Superior temporal gyrus (tissue), 1 donor: ENCODE measurements around the gene ASXL3.

Experiments used
- DNase-seq: peaks from one replicate; pipeline ENCODE4 v3.0.0-alpha.2; 2016; ENCODE audit errors: extremely low spot score

Gene ASXL3

DNA sequence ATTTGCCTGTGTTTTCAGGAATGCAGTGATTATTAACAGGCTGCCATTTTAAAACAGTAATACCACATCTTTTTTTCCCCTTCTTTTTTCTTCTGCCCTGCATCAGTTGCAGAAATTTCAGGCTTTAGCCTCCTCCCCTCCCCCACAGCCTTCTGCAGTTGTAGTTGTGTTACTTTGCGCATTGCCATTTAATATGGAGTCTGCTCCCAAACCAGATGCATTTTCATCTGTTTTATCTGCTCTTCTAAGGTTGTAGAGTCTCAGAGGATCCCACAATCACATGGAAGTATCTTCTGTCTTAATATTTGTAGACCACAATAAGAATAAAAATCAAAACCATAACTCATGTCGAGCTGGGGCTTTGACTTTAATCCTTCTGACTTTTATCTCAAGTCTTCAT lies 3.8 kb downstream of the ASXL3 start:
- DNase-seq = peak; percentile 70

- peak; percentile 50 for DNase-seq
Measured at GRCh38 chr18:33583901-33584300, 5.9 kb downstream of the ASXL3 start.

DNA sequence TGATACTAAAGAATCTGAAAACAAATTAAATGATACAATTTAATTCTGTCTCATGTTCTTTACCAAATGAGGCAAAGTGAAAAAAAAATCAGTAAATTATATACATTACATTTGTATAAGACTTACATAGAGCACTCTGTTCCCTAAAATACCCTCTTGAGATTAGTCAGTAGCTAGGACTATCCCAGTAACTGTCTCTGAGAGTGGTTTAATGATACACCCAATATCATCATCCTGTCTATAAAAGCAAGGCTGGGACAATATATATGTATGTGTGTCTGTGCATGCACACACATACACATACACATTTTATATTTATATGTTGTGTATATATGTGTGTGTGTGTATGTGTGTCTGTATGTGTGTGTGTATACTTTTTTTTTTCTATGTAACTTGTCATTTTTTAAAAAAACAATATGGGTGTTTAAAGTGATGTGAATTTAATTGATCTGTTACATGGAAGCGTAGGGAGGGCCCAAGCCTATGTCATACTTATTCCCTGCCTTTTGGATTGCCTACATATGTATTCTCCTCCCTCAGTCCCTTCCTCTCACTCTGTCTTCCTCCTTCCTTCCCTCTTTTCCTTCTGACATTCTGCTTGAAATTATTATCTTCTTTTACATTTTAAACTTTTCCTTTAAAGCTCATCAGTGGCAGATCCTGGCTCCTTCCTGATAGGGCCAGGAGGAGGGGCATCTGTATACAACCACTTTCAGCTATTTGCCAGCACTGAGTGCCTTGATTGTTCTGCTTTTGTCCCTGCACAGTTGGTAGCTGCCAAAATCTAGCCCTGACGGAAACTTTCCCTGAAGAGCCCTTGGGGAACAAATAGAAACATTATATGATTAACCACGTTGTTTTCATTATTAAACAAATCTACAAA lies 6.8 kb downstream of the ASXL3 start:
- peak; percentile 65 for DNase-seq

GRCh38 chr18:33585431-33585775 lies 7.4 kb downstream of the ASXL3 start:
- DNase-seq = no peak

GRCh38 chr18:33588361-33588760 lies 10.3 kb downstream of the ASXL3 start:
- no peak for DNase-seq

DNA sequence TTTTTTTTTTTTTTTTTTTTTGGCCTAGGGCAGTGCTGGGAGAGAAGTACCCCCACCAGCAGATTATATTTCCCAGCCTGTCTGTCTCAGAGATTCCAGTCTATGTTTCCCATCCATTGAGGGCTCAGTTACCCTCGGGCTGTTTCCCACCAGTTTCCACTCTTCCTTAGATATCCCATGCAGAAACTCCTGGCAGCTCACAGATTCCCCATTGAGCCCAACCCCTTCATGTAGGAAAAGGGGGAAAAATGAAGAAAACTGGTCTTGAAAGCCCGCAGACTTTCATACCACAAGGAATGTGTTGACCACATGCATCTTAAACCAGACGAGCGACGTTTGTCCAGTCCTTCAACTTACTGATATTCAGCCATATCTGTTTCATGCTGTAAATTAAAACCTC lies 15.2 kb downstream of the ASXL3 start:
- no peak for DNase-seq

DNA sequence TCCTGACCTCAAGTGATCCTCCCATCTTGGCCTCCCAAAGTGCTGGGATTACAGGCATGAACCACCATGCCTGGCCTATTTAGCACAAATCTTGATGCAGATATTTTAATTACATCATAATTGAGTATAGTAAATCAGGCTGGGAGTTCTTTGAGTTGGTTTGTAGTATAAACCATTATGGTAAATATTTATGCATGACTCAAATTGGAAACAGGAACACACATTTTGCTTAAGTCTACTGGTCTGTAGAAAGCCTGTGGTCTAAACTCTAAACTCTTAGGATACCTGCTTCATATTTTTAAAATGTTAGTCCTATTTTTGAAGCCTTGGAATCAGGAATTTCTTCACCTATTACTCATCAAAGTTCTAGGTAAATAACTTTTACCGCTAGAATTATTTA lies 16.8 kb downstream of the ASXL3 start:
- no peak for DNase-seq

- no peak for DNase-seq
Measured at GRCh38 chr18:33596178-33596854, 18.3 kb downstream of the ASXL3 start.

- DNase-seq = no peak
Measured at GRCh38 chr18:33600846-33601245, 22.8 kb downstream of the ASXL3 start.

- no peak for DNase-seq
Measured at GRCh38 chr18:33603454-33603853, 25.4 kb downstream of the ASXL3 start.

- no peak for DNase-seq
Measured at GRCh38 chr18:33605250-33605649, 27.2 kb downstream of the ASXL3 start.

GRCh38 chr18:33606621-33607020 lies 28.6 kb downstream of the ASXL3 start:
- no peak for DNase-seq

GRCh38 chr18:33611525-33612135 lies 33.6 kb downstream of the ASXL3 start:
- DNase-seq = no peak

- no peak for DNase-seq
Measured at GRCh38 chr18:33612632-33613031, 34.6 kb downstream of the ASXL3 start.

GRCh38 chr18:33616556-33616955 lies 38.5 kb downstream of the ASXL3 start:
- no peak for DNase-seq

DNA sequence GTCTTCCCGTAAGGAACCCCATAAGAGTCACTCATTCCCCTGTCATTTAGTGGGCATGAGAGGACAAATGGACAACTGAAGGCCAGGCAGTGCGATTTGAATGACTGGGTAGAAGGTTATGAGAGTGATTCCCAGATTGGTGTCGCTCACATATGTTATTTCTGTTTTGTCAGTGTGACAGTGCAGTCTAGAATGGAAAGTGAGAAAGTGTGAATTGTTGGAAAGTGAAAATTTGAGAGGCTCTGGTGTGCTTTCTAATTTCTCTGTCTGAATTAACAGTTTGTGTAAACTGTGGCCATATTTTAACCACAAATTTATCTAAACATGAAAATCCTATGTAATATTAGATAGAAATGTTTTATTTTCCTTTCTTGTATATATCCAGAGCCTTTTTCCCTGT lies 49.1 kb downstream of the ASXL3 start:
- DNase-seq = no peak

DNA sequence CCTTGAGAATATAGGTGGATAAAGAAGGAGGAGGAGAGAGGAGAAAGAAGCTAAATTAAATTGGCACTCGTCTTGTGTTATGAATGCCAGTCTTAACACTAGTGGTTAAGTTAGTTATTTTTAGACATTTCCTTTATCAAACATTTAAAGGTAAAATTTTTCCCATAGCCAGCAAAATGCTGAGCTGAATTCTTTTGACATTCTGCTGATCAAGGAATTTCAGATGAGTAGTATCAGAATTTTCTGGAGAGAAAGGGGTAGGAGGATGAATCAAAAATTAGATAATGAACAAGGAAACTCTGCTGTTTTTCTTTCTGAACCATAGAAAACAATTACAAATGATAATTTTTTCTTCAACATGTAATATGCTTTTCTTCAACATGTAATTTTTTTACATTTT lies 52.5 kb downstream of the ASXL3 start:
- DNase-seq = no peak

- DNase-seq = no peak
Measured at GRCh38 chr18:33641141-33641540, 63.1 kb downstream of the ASXL3 start.

GRCh38 chr18:33644494-33644893 lies 66.5 kb downstream of the ASXL3 start:
- no peak for DNase-seq

DNA sequence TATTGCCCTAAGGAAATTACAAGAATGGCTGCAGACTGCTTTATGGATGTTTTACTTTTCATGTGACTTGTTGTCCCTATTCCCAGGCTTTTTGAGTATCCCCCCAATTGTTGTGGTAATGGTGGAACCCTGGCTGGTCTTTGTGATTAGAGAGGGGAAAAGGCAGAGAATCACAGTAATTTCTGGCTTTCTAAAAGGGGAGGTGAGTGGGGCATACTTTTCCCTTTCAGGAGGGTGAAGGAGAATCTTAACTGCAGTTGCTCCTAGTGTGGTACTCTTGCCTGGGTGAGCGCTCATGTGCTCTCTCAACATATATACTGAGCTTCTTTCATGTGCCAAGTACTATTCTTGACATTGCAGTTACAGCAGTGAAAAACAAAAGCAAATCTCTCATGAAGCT lies 69.3 kb downstream of the ASXL3 start:
- DNase-seq = no peak

DNA sequence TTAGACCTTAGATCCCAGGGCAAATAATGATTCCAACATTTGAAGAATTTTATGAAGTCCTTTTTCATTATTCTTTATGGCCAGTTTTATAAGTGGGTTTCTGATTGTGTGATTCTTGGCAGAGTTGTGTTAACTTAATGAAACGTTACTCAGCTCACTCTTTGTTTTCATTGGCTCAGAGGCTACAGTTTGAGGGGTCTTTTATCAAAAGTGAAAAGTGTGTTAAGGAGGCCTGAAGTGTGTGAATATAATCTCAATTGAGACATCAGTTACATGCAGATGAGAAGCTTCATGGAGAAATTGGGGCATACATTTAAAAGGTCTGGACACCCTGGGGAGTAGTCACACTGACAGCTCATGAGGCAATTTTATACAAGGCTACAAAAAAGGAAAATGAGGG lies 74.6 kb downstream of the ASXL3 start:
- no peak for DNase-seq

- DNase-seq = no peak
Measured at GRCh38 chr18:33653231-33653630, 75.2 kb downstream of the ASXL3 start.

DNA sequence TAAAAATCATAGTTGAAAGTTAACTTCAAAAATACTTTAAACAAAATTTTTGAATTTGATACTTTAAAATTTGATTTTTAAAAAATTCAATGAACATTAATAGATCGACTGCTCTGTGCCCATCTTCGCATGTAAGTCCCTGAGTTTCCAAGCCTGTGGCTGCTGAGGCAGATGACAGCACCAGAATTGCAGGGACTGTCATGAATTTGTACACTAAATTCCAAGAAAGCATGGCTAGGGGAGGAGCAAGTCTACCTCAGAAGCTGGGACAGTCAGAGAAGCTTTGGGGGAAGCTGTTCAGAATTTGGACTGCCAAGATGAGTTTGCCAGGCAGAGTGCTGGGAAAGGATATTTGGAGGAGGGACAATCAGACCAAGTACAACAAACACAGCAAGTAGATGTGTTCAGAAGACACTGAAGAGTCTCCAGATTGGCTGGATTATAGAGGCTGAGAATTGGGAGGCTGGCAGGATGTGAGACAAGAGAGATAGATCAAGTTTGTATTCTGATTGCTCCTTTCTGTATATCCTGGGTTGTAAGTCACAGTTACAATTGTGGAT lies 79.0 kb downstream of the ASXL3 start:
- peak; percentile 44 for DNase-seq
